ENCODE data around the gene ZNF627. TPM values are rescaled to one million over a fixed set of nuclear protein-coding genes. Genes with fewer than 3 reads are reported as not detected.

ZNF627 gene
- total RNA-seq, 1 donor from 2014 or later = 26.1 TPM

DNA sequence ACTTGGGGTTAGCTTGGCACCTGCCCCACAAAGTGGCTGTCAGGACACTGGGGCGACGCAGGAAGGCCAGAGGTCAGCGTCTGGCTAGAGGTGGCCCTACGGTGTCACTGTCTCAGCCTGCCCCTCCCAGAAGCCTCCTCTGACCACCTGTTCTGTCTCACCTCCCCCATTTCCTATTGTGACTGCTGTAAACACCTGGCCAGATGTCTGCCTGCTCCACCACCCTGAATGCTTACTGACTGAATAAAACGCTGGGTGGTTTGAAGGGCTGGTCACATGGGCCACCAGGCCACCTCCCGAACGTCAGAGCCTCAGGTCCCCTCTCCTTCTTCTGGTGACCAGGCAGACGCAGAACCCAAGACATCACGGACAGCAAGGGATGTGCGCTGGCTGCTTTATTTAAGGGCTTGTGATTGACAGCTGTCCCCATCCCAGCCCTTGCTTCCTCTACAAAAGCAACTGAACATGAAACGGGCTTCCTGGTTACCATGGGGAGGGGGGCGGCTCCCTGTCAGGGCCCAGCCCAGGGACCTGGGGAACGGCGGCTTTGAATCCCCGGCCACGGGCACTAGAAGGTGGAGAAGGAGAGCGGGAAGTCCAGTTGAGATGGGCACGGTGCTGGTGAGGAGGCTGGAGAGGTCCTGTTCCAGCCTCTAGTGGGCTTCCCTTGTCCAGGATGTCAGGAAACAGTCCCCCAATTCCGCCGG, 44.5 kb upstream of the ZNF627 start:
- Mint-ChIP-seq H3K27me3 (no peaks in the 10 kb centered on the region), H3K27ac (no peak overlapping the region), H3K9me3 (no peaks in the 10 kb centered on the region), H3K36me3 (peaks cover 4% of the 10 kb centered on the region), H3K4me1 (ENCODE audit: unreplicated experiment) (peaks cover 8% of the 10 kb centered on the region), H3K4me3 (no peak overlapping the region)
- DNase-seq (ENCODE audit: extremely low spot score, unreplicated experiment) = no peak
- TF ChIP-seq, protein P1, sequence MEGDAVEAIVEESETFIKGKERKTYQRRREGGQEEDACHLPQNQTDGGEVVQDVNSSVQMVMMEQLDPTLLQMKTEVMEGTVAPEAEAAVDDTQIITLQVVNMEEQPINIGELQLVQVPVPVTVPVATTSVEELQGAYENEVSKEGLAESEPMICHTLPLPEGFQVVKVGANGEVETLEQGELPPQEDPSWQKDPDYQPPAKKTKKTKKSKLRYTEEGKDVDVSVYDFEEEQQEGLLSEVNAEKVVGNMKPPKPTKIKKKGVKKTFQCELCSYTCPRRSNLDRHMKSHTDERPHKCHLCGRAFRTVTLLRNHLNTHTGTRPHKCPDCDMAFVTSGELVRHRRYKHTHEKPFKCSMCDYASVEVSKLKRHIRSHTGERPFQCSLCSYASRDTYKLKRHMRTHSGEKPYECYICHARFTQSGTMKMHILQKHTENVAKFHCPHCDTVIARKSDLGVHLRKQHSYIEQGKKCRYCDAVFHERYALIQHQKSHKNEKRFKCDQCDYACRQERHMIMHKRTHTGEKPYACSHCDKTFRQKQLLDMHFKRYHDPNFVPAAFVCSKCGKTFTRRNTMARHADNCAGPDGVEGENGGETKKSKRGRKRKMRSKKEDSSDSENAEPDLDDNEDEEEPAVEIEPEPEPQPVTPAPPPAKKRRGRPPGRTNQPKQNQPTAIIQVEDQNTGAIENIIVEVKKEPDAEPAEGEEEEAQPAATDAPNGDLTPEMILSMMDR (conservative IDR thresholded peaks at IDR 0.05) = no peak

DNA sequence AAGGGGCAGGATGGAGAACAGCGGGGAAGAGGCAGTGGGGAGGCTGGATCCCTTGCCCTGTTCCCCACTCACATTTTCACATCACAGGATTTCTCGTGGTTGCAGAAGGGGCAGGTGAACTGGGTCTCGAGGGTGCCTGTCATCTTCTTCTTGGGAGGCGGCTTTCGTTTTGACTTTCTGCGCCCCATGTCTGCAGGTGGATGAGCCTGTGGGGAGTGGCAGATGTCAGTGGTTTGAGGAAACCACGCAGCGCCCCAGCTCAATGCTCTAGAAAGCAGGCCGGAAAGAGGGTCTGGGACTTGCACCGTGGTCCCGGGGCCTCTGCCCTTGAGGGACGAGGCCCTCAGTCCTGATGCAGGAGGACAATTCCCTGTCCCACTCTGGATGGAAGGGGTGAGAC, 43.1 kb upstream of the ZNF627 start:
- Mint-ChIP-seq H3K36me3 (peaks cover 6% of the 10 kb centered on the region), H3K27ac (no peak overlapping the region), H3K4me3 (no peak overlapping the region), H3K27me3 (no peaks in the 10 kb centered on the region), H3K9me3 (no peaks in the 10 kb centered on the region), H3K4me1 (ENCODE audit: unreplicated experiment) (peaks cover 15% of the 10 kb centered on the region)
- TF ChIP-seq, protein P1 (conservative IDR thresholded peaks at IDR 0.05) = no peak
- no peak for DNase-seq (ENCODE audit: extremely low spot score, unreplicated experiment)

DNA sequence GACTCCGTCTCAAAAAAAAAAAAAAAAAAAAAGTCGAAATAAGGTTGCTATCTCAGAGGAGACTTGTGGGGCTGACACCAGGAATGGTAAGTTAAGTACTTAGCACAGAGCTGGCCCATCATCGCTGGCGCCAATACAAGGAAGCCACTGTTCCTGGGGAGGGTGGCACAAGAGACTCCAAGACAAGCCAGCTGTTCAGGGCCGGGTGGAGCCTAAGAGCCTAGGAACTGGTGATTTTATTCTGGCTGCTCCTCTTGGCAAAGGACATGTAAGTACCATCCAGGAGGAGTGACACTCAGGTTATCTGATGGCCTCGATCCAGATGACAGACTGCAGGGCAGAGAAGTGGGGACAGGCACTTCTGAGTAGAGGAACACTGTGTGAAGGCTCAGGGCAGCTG, 42.0 kb upstream of the ZNF627 start:
- Mint-ChIP-seq H3K4me1 (ENCODE audit: unreplicated experiment) (peaks cover 20% of the 10 kb centered on the region), H3K4me3 (peak overlapping the region; percentile 66), H3K27me3 (no peaks in the 10 kb centered on the region), H3K9me3 (no peaks in the 10 kb centered on the region), H3K36me3 (peaks cover 8% of the 10 kb centered on the region), H3K27ac (no peak overlapping the region)
- DNase-seq (ENCODE audit: extremely low spot score, unreplicated experiment) = no peak
- TF ChIP-seq, protein P1 (conservative IDR thresholded peaks at IDR 0.05) = no peak

DNA sequence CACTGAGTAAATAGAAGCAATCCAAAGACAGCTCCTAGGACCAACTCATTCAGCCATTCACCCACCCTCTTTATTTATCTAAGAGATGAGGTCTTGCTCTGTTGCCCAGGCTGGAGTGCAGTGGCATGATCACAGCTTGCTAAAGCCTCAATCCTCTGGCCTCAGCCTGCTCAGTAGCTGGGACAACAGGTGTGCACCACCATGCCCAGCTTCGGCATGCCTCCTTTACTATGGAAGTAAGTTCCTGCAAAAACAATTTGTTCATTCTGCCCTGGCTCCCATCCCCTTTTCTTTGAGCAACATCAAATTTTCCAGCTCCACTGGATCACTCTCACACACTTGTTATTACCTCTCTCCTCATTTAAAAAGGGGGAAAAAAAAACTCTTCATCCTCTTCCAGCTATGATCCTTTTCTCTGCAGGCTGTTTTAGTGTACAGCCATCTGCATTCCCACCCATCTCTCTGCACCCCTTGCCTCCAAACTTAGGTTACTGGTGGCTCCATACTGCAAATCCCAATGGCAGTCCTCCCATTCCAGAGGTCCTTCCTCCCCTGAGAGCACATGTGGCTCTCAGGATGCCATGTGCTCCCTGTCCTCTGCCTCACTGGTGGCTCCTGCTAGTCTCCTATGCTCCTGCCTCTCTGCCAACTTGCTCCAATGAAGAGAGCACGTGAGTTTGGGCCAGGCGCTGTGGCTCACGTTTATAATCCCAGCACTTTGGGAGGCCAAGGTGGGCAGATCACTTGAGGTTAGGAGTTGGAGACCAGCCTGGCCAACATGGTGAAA, 40.5 kb upstream of the ZNF627 start:
- TF ChIP-seq, protein P1 (conservative IDR thresholded peaks at IDR 0.05) = no peak
- H3K9me3 Mint-ChIP-seq = no peaks in the 10 kb centered on the region
- no peak for DNase-seq (ENCODE audit: extremely low spot score, unreplicated experiment)
- peak overlapping the region; percentile 60 for H3K4me3 Mint-ChIP-seq
- peaks cover 8% of the 10 kb centered on the region for H3K36me3 Mint-ChIP-seq
- H3K4me1 Mint-ChIP-seq (ENCODE audit: unreplicated experiment) = peaks cover 26% of the 10 kb centered on the region
- H3K27ac Mint-ChIP-seq = no peak overlapping the region
- H3K27me3 Mint-ChIP-seq = no peaks in the 10 kb centered on the region

DNA sequence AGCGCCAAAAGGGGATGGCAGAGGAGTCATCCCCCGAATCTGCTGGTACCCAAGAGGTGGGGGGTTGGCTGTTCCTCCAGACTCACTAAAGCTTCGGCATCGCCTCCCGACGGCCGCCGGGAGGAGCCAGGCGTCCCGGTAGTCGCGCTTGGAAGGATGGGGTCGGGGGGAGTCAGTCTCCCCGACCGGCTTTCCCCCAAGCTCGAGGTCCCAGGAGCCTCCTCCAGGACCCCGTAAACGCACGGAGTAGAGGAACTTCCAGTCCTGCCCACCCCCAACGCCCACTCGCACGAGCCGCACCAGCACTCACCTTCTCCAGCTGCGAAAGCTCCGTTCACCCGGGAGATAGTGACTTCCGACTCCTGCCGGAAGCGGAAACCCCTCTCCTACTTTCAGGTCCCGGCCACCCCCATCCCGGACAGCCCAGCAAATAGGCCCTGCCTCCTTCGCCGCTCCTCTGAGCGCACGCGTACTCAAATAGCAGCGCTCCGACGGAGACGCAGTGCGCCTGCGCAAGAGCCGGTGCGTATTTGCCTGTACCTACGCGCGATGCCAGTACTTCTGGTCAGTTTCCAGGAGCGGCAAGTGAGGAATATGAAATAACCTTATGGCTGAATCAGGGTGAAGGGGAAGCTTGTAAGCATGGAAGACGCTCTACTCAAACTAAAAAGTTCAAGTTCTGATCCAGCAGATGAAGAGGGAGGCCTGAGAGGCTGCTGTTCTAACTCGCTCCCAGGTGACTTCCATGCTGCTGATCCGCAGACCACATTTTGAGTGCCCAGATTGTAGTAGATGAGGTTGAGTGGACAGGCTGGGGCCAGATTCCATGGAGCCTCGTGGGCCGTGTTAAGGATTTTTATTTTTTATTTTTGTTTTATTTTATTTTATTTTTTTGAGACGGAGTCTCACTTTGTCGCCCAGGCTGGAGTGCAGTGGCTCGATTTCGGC, 38.1 kb upstream of the ZNF627 start, which contains the start of gene ELOF1:
TSS of gene ELOF1 (minus strand) at position 350 of the 948 bp plus-strand sequence. CDS start 4,883 bp downstream, outside the sequence.
- Mint-ChIP-seq H3K36me3 (peaks cover 8% of the 10 kb centered on the region), H3K27ac (peak within 1 kb of the TSS; percentile 92), H3K27me3 (no peaks in the 10 kb centered on the region), H3K9me3 (no peaks in the 10 kb centered on the region), H3K4me1 (ENCODE audit: unreplicated experiment) (peaks cover 26% of the 10 kb centered on the region), H3K4me3 (peak within 1 kb of the TSS; percentile 99)
- peak; percentile 97 for DNase-seq (ENCODE audit: extremely low spot score, unreplicated experiment)
- TF ChIP-seq, protein P1 (conservative IDR thresholded peaks at IDR 0.05) = peak; percentile 32
